ENCODE data around the gene SLC39A2.
"Not testable (repeated sequence)": the region's sequence is repeated elsewhere in the genome, so short reads cannot be mapped to it uniquely, and the experiment has no call there.

Gene SLC39A2

GRCh38 chr14:20998674-20999366 is at the start of gene SLC39A2:
SLC39A2 (plus strand) TSS chr14:20999293; CDS start chr14:20999447, 154 bp downstream.
- in situ Hi-C loops (cut with MboI; ENCODE audit: low sequenced_read_pairs): no loop called here

GRCh38 chr14:20954736-20955537 is 44.2 kb upstream of the SLC39A2 start, which contains the start of gene RNASE2:
RNASE2 (plus strand) TSS chr14:20955487; CDS start chr14:20955772, 285 bp downstream.
- in situ Hi-C loops (cut with MboI; ENCODE audit: low sequenced_read_pairs): not testable (repeated sequence)

- in situ Hi-C loops (cut with MboI; ENCODE audit: low sequenced_read_pairs): not testable (repeated sequence)
Observed at GRCh38 chr14:20955538-20955873, 43.6 kb upstream of the SLC39A2 start.

GRCh38 chr14:20956376-20956976 is 42.6 kb upstream of the SLC39A2 start:
- in situ Hi-C loops (cut with MboI; ENCODE audit: low sequenced_read_pairs): no loop called here

GRCh38 chr14:20958946-20959345 is 40.1 kb upstream of the SLC39A2 start:
- in situ Hi-C loops (cut with MboI; ENCODE audit: low sequenced_read_pairs): not testable (repeated sequence)

- in situ Hi-C loops (cut with MboI; ENCODE audit: low sequenced_read_pairs): no loop called here
Observed at GRCh38 chr14:20969336-20969735, 29.8 kb upstream of the SLC39A2 start.

- in situ Hi-C loops (cut with MboI; ENCODE audit: low sequenced_read_pairs): loop anchor here (10.0 kb wide), 2 partner anchors 116 to 266 kb away; no protein-coding TSS in a partner anchor
Observed at GRCh38 chr14:20970647-20970982, 28.5 kb upstream of the SLC39A2 start.

- in situ Hi-C loops (cut with MboI; ENCODE audit: low sequenced_read_pairs): loop anchor here (10.0 kb wide), 2 partner anchors 116 to 266 kb away; no protein-coding TSS in a partner anchor
Observed at GRCh38 chr14:20970983-20971704, 27.9 kb upstream of the SLC39A2 start.

GRCh38 chr14:20971705-20972021 is 27.4 kb upstream of the SLC39A2 start:
- in situ Hi-C loops (cut with MboI; ENCODE audit: low sequenced_read_pairs): loop anchor here (10.0 kb wide), 2 partner anchors 117 to 267 kb away; no protein-coding TSS in a partner anchor

- in situ Hi-C loops (cut with MboI; ENCODE audit: low sequenced_read_pairs): loop anchor here (10.0 kb wide), 2 partner anchors 119 to 269 kb away; no protein-coding TSS in a partner anchor
Observed at GRCh38 chr14:20973501-20973900, 25.6 kb upstream of the SLC39A2 start.

- in situ Hi-C loops (cut with MboI; ENCODE audit: low sequenced_read_pairs): loop anchor here (10.0 kb wide), 2 partner anchors 121 to 271 kb away; no protein-coding TSS in a partner anchor
Observed at GRCh38 chr14:20976291-20976690, 22.8 kb upstream of the SLC39A2 start.

- in situ Hi-C loops (cut with MboI; ENCODE audit: low sequenced_read_pairs): loop anchor here (10.0 kb wide), 2 partner anchors 124 to 274 kb away; no protein-coding TSS in a partner anchor
Observed at GRCh38 chr14:20978687-20979086, 20.4 kb upstream of the SLC39A2 start.

GRCh38 chr14:20980906-20981305 is 18.2 kb upstream of the SLC39A2 start:
- in situ Hi-C loops (cut with MboI; ENCODE audit: low sequenced_read_pairs): no loop called here

GRCh38 chr14:20982646-20983369 is 16.3 kb upstream of the SLC39A2 start:
- in situ Hi-C loops (cut with MboI; ENCODE audit: low sequenced_read_pairs): no loop called here

- in situ Hi-C loops (cut with MboI; ENCODE audit: low sequenced_read_pairs): not testable (repeated sequence)
Observed at GRCh38 chr14:20985650-20986049, 13.4 kb upstream of the SLC39A2 start.

- in situ Hi-C loops (cut with MboI; ENCODE audit: low sequenced_read_pairs): no loop called here
Observed at GRCh38 chr14:20986811-20987210, 12.3 kb upstream of the SLC39A2 start.

- in situ Hi-C loops (cut with MboI; ENCODE audit: low sequenced_read_pairs): no loop called here
Observed at GRCh38 chr14:20988717-20989470, 10.2 kb upstream of the SLC39A2 start.

- in situ Hi-C loops (cut with MboI; ENCODE audit: low sequenced_read_pairs): no loop called here
Observed at GRCh38 chr14:20989471-20989786, 9.7 kb upstream of the SLC39A2 start.

GRCh38 chr14:20989787-20990600 is 9.1 kb upstream of the SLC39A2 start, which contains the start of gene METTL17:
METTL17 (plus strand) TSS chr14:20989980; CDS start chr14:20990003, 23 bp downstream.
- in situ Hi-C loops (cut with MboI; ENCODE audit: low sequenced_read_pairs): no loop called here

All from HL-60/S4 treated with retinoic acid at 250 ng/mL for 4 days and 3 days (cell line).